ENCODE measurements around the gene RIMBP2.

GRCh38 chr12:130702966-130703732 is 12.9 kb downstream of the RIMBP2 start:
- TF ChIP-seq EZH2phosphoT487 (IDR thresholded peaks at IDR 0.05; ENCODE audit: low read length) = no peak
- TF ChIP-seq CTCF (IDR thresholded peaks at IDR 0.05; ENCODE audit: low read length) = no peak
- TF ChIP-seq EZH2 (optimal IDR thresholded peaks at IDR 0.05; ENCODE audit: low read depth, low read length) = no peak
